Activated CD4-positive, alpha-beta T cell treated with anti-CD3 and anti-CD28 coated beads for 36 hours (primary cell): ENCODE measurements around the gene SHE. TPM values are rescaled to one million over a fixed set of nuclear protein-coding genes. Genes with fewer than 3 reads are reported as not detected.
"Not testable (repeated sequence)": the region's sequence is repeated elsewhere in the genome, so short reads cannot be mapped to it uniquely, and the experiment has no call there.

Source experiments
- ATAC-seq: fragments of 200-7000 bp; cut with Tn5 transposase; one replicate; pipeline ENCODE4 v1.10.0; 2021; ENCODE audit warnings: mild to moderate bottlenecking, moderate library complexity
- CTCF ChIA-PET: fragments of 350-600 bp; sonication (Branson Sonifier 250); formaldehyde crosslinking; loops from one replicate; lab custom pipeline; 2021; ENCODE audit warnings: antibody characterized with exemption; lab: Charles Lee
- POLR2A ChIA-PET: fragments of 350-600 bp; sonication (Branson Sonifier 250); formaldehyde crosslinking; loops from one replicate; lab custom pipeline; 2021; ENCODE audit warnings: antibody characterized with exemption, inconsistent platforms; lab: Charles Lee
- DNase-seq: peaks from one replicate; pipeline ENCODE4 v3.0.0-alpha.2; 2020
- H3K27ac Mint-ChIP-seq: one replicate; pipeline ENCODE4 v1.8.0; 2021; ENCODE audit warnings: mixed read lengths
- H3K27me3 Mint-ChIP-seq: one replicate; pipeline ENCODE4 v1.8.0; 2021; ENCODE audit warnings: mixed read lengths
- H3K36me3 Mint-ChIP-seq: one replicate; pipeline ENCODE4 v1.8.0; 2021; ENCODE audit warnings: low read depth, mixed read lengths
- H3K4me1 Mint-ChIP-seq: one replicate; pipeline ENCODE4 v1.8.0; 2021; ENCODE audit warnings: mixed read lengths
- H3K4me3 Mint-ChIP-seq: one replicate; pipeline ENCODE4 v1.8.0; 2021; ENCODE audit warnings: mild to moderate bottlenecking, moderate library complexity, mixed read lengths
- H3K9me3 Mint-ChIP-seq: one replicate; pipeline ENCODE4 v1.8.0; 2021; ENCODE audit warnings: low read depth, mixed read lengths
- intact Hi-C, 2 experiments: fragments of 100-400 bp; cut with DNase I in 1 of 2; cut with micrococcal nuclease in 1 of 2; formaldehyde crosslinking; loops; one replicate each; pipeline versions ENCODE4 v1.14.2 to v1.15.1; 2022 to 2024; cut with DNase I, micrococcal nuclease
- total RNA-seq, 2 experiments: library from RNA; stranded (reverse); gene quantifications; one replicate each; pipeline ENCODE4 v1.2.3, GENCODE V29; 2021

SHE gene
- total RNA-seq, 2 experiments from 2014 or later = 0.04 TPM; not detected in 1

DNA sequence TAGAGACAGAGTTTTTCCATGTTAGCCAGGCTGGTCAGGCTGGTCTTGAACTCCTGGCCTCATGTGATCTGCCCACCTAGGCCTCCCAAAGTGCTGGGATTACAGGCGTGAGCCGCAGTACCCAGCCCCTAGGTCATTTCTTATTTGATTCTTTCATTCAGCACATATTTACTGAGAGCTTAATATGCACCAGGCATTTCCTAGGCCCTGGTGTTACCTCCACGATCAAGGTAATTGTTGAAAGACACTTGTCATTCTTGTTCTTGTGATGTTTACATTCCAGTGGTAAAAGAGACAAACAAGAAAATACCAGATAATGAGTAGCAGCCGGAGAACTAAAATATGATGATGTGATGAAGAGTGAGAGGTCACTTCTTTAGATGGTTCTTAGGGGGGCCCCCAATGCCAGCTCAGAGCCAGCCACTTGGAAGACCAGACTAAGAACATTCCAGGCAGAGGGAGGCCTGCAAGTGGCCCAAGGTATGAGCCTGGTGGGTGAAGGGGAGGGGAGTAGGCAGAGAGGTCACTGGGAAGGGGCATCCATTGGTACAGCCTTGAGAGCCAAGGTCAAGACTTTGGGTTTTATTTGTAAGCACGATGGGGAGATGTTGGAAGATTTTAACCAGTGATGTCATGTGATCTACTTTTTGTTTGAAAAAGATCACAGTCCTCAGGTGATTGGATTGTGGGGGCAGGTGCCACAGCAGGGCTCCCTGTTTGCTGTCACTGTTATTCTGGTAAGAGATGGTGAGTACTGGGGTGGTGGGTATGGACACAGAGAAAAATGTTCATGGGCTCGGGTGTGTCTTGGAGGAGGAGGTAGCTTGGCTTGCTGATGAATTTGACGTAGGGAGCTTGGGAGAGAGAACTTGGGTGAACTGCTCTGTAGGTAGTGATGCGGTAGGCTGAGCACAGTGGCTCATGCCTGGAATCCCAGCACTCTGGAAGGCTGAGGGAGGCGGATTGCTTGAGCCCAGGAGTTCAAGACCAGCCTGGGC, 37.6 kb upstream of the SHE start:
- POLR2A ChIA-PET = no interaction called here
- ATAC-seq = no peak
- no peak overlapping the region for H3K27ac Mint-ChIP-seq
- CTCF ChIA-PET = no interaction called here
- H3K27me3 Mint-ChIP-seq = peaks cover 4% of the 10 kb centered on the region
- no peaks in the 10 kb centered on the region for H3K36me3 Mint-ChIP-seq
- DNase-seq = no peak
- intact Hi-C loops = loop anchor here (10.0 kb wide), 1 partner anchor 185 kb away; no protein-coding TSS in a partner anchor
- no peaks in the 10 kb centered on the region for H3K9me3 Mint-ChIP-seq
- no peak overlapping the region for H3K4me3 Mint-ChIP-seq
- H3K4me1 Mint-ChIP-seq = no peaks in the 10 kb centered on the region

DNA sequence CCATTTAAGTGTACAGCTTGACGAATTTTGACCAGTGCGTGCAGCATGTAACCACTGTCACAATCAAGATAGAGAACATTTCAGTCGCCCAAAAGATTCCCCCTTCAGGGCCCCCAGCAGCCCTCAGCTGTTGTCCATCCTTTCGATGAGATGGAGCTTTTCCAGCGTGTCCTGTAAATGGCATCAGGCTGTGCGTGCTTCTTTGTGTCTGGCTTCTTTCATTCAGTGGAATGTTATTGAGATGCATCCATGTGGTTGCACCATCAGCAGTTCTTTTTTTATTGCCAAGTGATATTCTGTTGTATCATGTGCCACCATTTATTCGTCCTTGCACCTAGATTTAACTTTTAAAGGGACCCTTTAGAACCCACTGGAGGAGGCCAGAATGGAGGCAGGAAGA, 34.4 kb upstream of the SHE start:
- Mint-ChIP-seq H3K27me3 (peaks cover 2% of the 10 kb centered on the region), H3K4me1 (no peaks in the 10 kb centered on the region), H3K9me3 (no peaks in the 10 kb centered on the region), H3K36me3 (no peaks in the 10 kb centered on the region), H3K4me3 (no peak overlapping the region), H3K27ac (no peak overlapping the region)
- ChIA-PET POLR2A (no interaction called here), CTCF (interaction anchor here (0.6 to 0.7 kb wide), 2 partner anchors 379 to 515 kb away, joined by 3 read pairs; partner anchors contain the start of gene ADAM15)
- intact Hi-C loops = no loop called here
- ATAC-seq (no peak), DNase-seq (no peak)

DNA sequence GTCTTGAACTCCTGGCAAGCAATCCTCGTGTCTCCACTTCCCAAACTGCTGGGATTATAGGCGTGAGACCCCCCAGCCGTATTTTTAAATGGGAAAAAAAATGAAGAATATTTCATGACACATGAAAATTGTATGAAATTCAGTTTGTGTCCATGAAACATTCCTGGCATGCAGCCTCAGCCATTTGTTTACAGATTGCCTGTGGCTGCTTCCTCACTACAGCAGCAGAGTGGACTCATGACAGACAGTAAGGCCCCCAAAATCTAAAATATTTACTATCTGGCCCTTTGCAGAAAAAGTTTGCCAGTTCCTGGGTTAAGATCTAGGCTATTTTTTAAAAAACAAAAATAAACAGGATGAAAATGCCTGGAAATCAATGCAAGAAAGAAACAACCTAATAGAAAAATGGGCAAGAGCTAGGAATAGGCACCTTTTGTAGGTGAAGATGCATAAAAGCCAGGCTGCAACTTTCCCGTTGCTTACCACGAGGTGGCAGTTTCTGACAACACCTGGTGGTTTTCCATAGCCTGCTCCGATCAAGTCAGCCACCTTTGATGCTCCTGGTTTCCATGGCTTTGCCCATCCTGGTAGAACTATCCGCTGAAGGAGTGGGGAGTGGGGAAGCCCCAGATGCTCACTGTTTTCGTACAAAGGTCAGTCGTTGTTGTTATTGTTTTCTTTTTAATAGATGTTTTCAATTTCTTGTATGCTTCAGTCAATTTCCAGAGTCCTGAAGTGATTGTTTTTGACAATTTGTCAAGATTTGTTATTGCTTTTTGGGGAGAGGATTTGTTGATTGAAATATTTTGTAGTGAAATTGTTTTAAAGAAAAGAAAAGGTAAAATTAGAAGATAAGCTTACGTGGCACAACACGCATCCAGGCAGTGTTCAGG, 32.0 kb upstream of the SHE start:
- intact Hi-C loops = no loop called here
- POLR2A ChIA-PET = no interaction called here
- H3K4me1 Mint-ChIP-seq = no peaks in the 10 kb centered on the region
- H3K36me3 Mint-ChIP-seq = no peaks in the 10 kb centered on the region
- CTCF ChIA-PET = interaction anchor here (0.7 to 2.2 kb wide), 4 partner anchors 9 to 247 kb away, joined by 3 to 7 read pairs (median 4); no protein-coding TSS in a partner anchor
- H3K27ac Mint-ChIP-seq = no peak overlapping the region
- DNase-seq (peak; percentile 15), ATAC-seq (no peak)
- H3K4me3 Mint-ChIP-seq = no peak overlapping the region
- H3K9me3 Mint-ChIP-seq = no peaks in the 10 kb centered on the region
- peaks cover 2% of the 10 kb centered on the region for H3K27me3 Mint-ChIP-seq

DNA sequence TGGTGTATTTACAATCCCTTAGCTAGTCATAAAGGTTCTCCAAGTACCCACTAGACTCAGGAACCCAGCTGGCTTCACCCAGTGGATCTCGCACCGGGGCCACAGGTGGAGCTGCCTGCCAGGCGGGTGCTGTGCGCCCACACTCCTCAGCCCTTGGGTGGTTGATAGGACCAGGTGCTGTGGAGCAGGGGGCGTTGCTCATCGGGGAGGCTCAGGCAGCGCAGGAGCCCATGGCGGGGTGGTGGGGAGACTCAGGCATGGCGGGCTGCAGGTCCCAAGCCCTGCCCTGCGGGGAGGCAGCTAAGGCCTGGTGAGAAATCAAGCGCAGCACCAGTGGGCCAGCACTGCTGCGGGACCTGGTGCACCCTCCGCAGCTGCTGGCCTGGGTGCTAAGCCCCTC, 29.7 kb upstream of the SHE start:
- H3K27me3 Mint-ChIP-seq, H3K27ac Mint-ChIP-seq, DNase-seq, H3K4me1 Mint-ChIP-seq, H3K4me3 Mint-ChIP-seq, intact Hi-C loops, ATAC-seq, H3K36me3 Mint-ChIP-seq, H3K9me3 Mint-ChIP-seq: not testable (repeated sequence)
- POLR2A ChIA-PET = interaction anchor here (0.7 kb wide), 1 partner anchor 11 kb away, joined by 3 read pairs; no protein-coding TSS in a partner anchor
- CTCF ChIA-PET = interaction anchor here (0.7 to 1.4 kb wide), 3 partner anchors 15 to 332 kb away, joined by 3 to 7 read pairs (median 3); no protein-coding TSS in a partner anchor

DNA sequence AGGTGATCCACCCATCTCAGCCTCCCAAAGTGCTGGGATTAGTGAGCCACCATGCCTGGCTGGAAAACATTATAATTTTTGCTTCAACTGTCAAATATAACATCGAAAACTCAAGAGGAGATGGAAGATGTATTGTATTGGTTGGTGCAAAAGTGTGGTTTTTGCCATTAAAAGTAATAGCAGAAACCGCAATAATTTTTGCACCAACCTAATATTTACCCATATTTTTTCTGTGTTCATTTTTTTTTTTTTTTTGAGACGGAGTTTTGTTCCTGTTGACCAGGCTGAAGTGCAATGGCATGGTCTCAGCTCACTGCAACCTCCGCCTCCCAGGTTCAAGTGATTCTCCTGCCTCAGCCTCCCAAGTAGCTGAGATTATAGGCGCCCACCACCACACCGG, 27.1 kb upstream of the SHE start:
- ChIA-PET CTCF (interaction anchor here (0.7 to 1.3 kb wide), 2 partner anchors 50 to 364 kb away, joined by 3 read pairs; no protein-coding TSS in a partner anchor), POLR2A (no interaction called here)
- H3K27ac Mint-ChIP-seq = no peak overlapping the region
- ATAC-seq = no peak
- no peak for DNase-seq
- intact Hi-C loops = no loop called here
- H3K9me3 Mint-ChIP-seq = no peaks in the 10 kb centered on the region
- peaks cover 2% of the 10 kb centered on the region for H3K27me3 Mint-ChIP-seq
- H3K4me3 Mint-ChIP-seq = no peak overlapping the region
- H3K36me3 Mint-ChIP-seq = no peaks in the 10 kb centered on the region
- no peaks in the 10 kb centered on the region for H3K4me1 Mint-ChIP-seq

DNA sequence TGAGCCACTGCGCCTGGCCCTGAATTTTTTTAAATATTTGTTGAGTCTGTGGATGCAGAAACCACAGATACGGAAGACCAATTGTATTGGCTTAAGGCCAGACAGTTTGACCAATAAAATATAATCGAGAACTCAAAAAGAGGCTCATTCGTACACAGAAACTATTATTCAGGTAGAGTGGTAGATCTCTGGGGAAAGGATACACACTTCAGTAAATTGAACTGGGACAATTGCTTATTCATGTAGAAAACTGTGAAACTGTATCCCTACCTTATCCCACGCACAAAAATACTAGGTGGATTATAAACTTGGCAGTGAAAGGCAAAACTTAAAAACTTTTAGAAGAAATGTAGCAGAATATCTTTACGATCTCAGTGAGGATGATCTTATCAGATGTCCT, 25.0 kb upstream of the SHE start:
- no peaks in the 10 kb centered on the region for H3K9me3 Mint-ChIP-seq
- DNase-seq = no peak
- no peaks in the 10 kb centered on the region for H3K4me1 Mint-ChIP-seq
- H3K27ac Mint-ChIP-seq = no peak overlapping the region
- ATAC-seq = no peak
- ChIA-PET POLR2A (no interaction called here), CTCF (no interaction called here)
- intact Hi-C loops = no loop called here
- peaks cover 2% of the 10 kb centered on the region for H3K27me3 Mint-ChIP-seq
- no peak overlapping the region for H3K4me3 Mint-ChIP-seq
- H3K36me3 Mint-ChIP-seq = no peaks in the 10 kb centered on the region

DNA sequence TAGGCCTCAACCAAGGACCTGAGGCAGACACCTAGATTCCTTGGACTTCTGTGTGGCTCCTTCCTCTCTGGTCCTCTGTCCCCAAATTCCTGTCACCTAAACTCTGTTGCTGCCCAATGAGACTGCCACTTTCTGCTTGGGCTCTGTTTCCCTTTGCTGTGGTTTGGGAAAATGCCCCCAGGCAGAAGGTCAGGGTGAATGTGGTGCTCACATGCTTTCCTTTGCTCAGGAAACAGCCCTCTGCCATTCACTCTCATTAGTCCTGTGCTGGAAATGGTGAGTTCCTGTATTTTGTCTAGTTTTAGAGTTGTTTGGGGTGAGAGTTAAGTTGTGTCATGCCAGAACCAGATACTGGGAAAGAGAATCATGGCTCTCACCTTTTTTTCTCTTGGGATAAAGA, 22.7 kb upstream of the SHE start:
- intact Hi-C loops = no loop called here
- Mint-ChIP-seq H3K9me3 (no peaks in the 10 kb centered on the region), H3K27me3 (peaks cover 2% of the 10 kb centered on the region), H3K4me3 (no peak overlapping the region), H3K4me1 (peaks cover 3% of the 10 kb centered on the region), H3K27ac (no peak overlapping the region), H3K36me3 (no peaks in the 10 kb centered on the region)
- ATAC-seq (no peak), DNase-seq (no peak)
- ChIA-PET CTCF (interaction anchor here (0.7 kb wide), 1 partner anchor 347 kb away, joined by 4 read pairs; no protein-coding TSS in a partner anchor), POLR2A (no interaction called here)

DNA sequence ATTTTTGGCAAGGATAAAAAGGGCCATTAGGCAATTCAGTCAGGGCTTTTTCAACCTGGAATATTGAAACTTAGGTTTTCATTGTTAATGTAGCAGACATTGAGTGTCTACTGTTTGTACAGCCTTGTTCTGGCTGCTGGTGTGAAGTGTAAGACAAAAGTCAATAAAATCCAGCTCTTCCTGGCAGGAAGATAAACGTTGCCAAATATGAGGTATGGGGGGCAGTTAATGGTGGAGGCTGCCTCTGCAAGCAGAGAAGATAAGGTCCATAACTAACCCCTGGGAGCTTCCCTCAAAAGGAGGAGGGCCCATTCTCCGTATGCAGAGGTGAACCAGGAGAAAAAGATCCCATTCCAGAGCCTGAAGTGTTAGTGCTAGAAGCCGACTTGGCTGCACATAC, 19.5 kb upstream of the SHE start:
- Mint-ChIP-seq H3K27me3 (peaks cover 6% of the 10 kb centered on the region), H3K4me3 (no peak overlapping the region), H3K4me1 (peaks cover 6% of the 10 kb centered on the region), H3K9me3 (no peaks in the 10 kb centered on the region), H3K36me3 (no peaks in the 10 kb centered on the region), H3K27ac (no peak overlapping the region)
- CTCF ChIA-PET = interaction anchor here (1.4 kb wide), 2 partner anchors 41 to 42 kb away, joined by 3 to 8 read pairs; no protein-coding TSS in a partner anchor
- ATAC-seq = no peak
- intact Hi-C loops = no loop called here
- no peak for DNase-seq
- POLR2A ChIA-PET = no interaction called here

DNA sequence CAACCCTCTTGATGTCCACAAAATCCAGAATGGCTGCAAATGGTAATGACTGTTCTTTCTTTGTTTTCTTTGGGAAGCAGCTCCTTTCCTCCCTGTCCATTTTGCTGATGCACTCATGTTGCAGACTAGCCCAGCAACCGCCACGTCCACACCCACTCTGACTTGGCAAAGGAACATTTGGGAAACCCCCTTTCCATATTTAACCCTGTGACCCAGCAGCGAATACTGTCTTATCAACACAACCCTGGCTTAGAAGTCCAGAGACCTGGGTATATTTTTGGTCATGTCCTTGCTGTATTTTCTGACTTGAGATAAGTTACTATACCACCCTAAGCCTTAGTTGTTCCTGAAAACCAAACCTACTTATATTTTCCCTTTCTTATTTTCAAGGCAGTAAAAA, 18.1 kb upstream of the SHE start:
- Mint-ChIP-seq H3K27me3 (peaks cover 6% of the 10 kb centered on the region), H3K27ac (no peak overlapping the region), H3K4me1 (peaks cover 6% of the 10 kb centered on the region), H3K36me3 (no peaks in the 10 kb centered on the region), H3K9me3 (no peaks in the 10 kb centered on the region), H3K4me3 (no peak overlapping the region)
- ChIA-PET CTCF (interaction anchor here (0.9 to 1.0 kb wide), 2 partner anchors 39 to 363 kb away, joined by 3 to 4 read pairs; no protein-coding TSS in a partner anchor), POLR2A (no interaction called here)
- no peak for DNase-seq
- intact Hi-C loops = no loop called here
- ATAC-seq = no peak

DNA sequence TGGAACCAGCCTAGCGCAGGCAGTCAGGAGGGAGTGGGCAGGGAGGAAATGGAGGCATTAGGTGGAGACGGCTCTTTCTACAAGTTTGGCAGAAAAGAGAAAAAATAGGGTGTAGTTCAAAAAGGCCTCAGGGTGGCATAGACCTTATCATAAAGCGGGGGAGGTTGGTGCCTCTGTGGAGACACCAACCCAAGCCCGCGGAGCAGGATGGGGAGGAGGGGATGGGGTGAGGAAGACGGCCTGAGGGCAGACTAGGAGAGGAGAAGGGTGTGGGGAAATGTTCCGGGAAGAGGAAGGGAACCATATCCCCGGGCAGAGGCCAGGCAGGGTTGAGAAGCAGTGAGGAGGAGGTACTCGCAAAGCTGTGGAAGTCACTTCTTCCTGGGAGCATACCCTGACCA, 17.4 kb upstream of the SHE start:
- POLR2A ChIA-PET = no interaction called here

DNA sequence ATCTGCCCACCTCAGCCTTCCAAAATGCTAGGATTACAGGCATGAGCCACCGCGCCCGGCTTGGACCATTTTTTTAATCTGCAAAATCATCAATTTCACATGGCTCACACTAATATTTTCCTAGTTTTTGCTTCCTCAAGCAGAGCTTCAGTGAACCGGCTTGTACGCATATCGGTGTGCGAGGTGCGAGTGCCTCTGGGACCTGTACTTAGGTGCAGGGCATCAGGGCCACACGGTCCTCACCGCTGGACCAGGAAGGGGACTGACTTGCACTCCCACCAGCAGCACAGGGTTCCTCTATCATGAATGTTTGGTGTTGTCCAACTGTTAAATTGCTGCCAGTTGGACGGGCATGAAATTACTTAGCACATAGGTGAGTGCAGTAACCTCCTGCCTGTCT, 15.4 kb upstream of the SHE start:
- Mint-ChIP-seq H3K36me3 (no peaks in the 10 kb centered on the region), H3K27me3 (peaks cover 4% of the 10 kb centered on the region), H3K27ac (no peak overlapping the region), H3K9me3 (no peaks in the 10 kb centered on the region), H3K4me3 (no peak overlapping the region), H3K4me1 (peaks cover 6% of the 10 kb centered on the region)
- ChIA-PET POLR2A (no interaction called here), CTCF (no interaction called here)
- ATAC-seq = no peak
- intact Hi-C loops = no loop called here
- no peak for DNase-seq

More for the DNA sequence above, 17.4 kb upstream of the SHE start:
- DNase-seq = no peak
- no peaks in the 10 kb centered on the region for H3K36me3 Mint-ChIP-seq
- CTCF ChIA-PET = interaction anchor here (0.9 to 1.0 kb wide), 2 partner anchors 38 to 363 kb away, joined by 3 to 4 read pairs; no protein-coding TSS in a partner anchor
- no peak overlapping the region for H3K4me3 Mint-ChIP-seq
- H3K27ac Mint-ChIP-seq = no peak overlapping the region
- intact Hi-C loops = no loop called here
- no peak for ATAC-seq
- peaks cover 4% of the 10 kb centered on the region for H3K27me3 Mint-ChIP-seq
- no peaks in the 10 kb centered on the region for H3K9me3 Mint-ChIP-seq
- peaks cover 6% of the 10 kb centered on the region for H3K4me1 Mint-ChIP-seq
